Esophagus squamous epithelium (tissue), 5 donors: ENCODE results near the gene AUTS2. TPM values are rescaled to one million over a fixed set of nuclear protein-coding genes. Genes with fewer than 3 reads are reported as not detected.

Source experiments
- DNase-seq: peaks from one replicate; lab custom pipeline; 2025; lab: John Stamatoyannopoulos, UW
- H3K27ac ChIP-seq, 4 donors: fragments of 200-600 bp; sonication (generic); one replicate each; pipeline ENCODE4 v1.5.1; 2016 to 2019; ENCODE audit warnings: mild to moderate bottlenecking in 1 of 4
- H3K27me3 ChIP-seq, 4 donors: fragments of 200-600 bp; sonication (generic); 1 replicate in 3 of 4; 2 replicates in 1 of 4; pipeline versions ENCODE4 v1.5.1 to v1.6.0; 2017 to 2021; ENCODE audit warnings: antibody characterized with exemption in 1 of 4
- H3K36me3 ChIP-seq, 3 donors: fragments of 200-600 bp; sonication (generic); one replicate each; pipeline ENCODE4 v1.5.1; 2016 to 2019
- H3K4me1 ChIP-seq, 3 donors: fragments of 200-600 bp; sonication (generic); one replicate each; pipeline ENCODE4 v1.5.1; 2017 to 2019
- H3K4me3 ChIP-seq, 4 donors: fragments of 200-600 bp; sonication (generic); 1 replicate in 3 of 4; 2 replicates in 1 of 4; pipeline ENCODE4 v1.5.1; 2016 to 2019; ENCODE audit warnings: mild to moderate bottlenecking in 2 of 4, moderate library complexity in 1 of 4
- H3K9me3 ChIP-seq, 3 donors: fragments of 200-600 bp; sonication (generic); one replicate each; pipeline ENCODE4 v1.5.1; 2016 to 2019
- POLR2A ChIP-seq, 4 donors: fragments of 450-650 bp; IDR thresholded peaks; one replicate each; pipeline ENCODE4 v1.6.1; 2017; ENCODE audit warnings: antibody characterized with exemption in 4 of 4, mild to moderate bottlenecking in 4 of 4, moderate library complexity in 3 of 4
- WGBS, 2 donors: methylation state at CpG; one replicate each; pipeline ENCODE4 v1.1.5; 2018; 5-methylcytosine and 5-hydroxymethylcytosine counted together
- intact Hi-C: fragments of 100-400 bp; cut with DNase I; formaldehyde crosslinking; loops from one replicate; pipeline ENCODE4 v1.15.0; 2022
- total RNA-seq, 4 donors: library from RNA; depleted of rRNA; stranded (reverse); fragments of >200 nt; gene quantifications; one replicate each; pipeline ENCODE4 v1.1.0, GENCODE V29; 2016
- TF ChIP-seq, protein P1 (sequence below), 6 experiments: fragments of 450-650 bp in 4 of 6; fragments of 200-600 bp in 2 of 6; sonication (generic) in 2 of 6; IDR thresholded peaks; one replicate each; pipeline ENCODE4 v1.5.1; 2016 to 2019; ENCODE audit warnings: antibody characterized with exemption in 6 of 6, mild to moderate bottlenecking in 4 of 6, moderate library complexity in 4 of 6
- donor health status: DM: yes; HTN: yes; CAD: no.

AUTS2 gene
- total RNA-seq, 4 donors from 2014 or later, result 9.5 to 36.2 (median 23.0) TPM

DNA sequence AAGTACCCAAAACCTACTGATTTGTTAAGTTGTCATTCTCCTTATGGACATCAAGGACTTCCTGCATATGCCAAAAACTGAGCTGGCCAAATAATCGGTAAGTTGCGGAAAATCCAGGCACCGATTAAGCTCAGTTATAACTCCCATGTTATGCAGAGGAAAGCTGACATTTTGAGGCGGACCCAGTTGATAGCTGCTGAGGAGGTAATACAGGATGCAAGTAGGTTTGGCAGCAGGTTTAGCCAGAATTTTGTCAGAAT is 808.6 kb downstream of the AUTS2 start:
- intact Hi-C loops, result no loop called here
- Histone ChIP-seq H3K36me3 (no peaks in the 10 kb centered on the region), H3K27me3 (no peaks in the 10 kb centered on the region), H3K4me3 (no peak overlapping the region), H3K27ac (no peak overlapping the region), H3K9me3 (no peaks in the 10 kb centered on the region), H3K4me1 (no peaks in the 10 kb centered on the region)
- TF ChIP-seq, protein P1, sequence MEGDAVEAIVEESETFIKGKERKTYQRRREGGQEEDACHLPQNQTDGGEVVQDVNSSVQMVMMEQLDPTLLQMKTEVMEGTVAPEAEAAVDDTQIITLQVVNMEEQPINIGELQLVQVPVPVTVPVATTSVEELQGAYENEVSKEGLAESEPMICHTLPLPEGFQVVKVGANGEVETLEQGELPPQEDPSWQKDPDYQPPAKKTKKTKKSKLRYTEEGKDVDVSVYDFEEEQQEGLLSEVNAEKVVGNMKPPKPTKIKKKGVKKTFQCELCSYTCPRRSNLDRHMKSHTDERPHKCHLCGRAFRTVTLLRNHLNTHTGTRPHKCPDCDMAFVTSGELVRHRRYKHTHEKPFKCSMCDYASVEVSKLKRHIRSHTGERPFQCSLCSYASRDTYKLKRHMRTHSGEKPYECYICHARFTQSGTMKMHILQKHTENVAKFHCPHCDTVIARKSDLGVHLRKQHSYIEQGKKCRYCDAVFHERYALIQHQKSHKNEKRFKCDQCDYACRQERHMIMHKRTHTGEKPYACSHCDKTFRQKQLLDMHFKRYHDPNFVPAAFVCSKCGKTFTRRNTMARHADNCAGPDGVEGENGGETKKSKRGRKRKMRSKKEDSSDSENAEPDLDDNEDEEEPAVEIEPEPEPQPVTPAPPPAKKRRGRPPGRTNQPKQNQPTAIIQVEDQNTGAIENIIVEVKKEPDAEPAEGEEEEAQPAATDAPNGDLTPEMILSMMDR (IDR thresholded peaks at IDR 0.05), result no peak
- TF ChIP-seq POLR2A (IDR thresholded peaks at IDR 0.05), result no peak
- no peak for DNase-seq
- 93 to 96% methylated on average over 4 of the region's 4 CpGs for WGBS, 2 donors

DNA sequence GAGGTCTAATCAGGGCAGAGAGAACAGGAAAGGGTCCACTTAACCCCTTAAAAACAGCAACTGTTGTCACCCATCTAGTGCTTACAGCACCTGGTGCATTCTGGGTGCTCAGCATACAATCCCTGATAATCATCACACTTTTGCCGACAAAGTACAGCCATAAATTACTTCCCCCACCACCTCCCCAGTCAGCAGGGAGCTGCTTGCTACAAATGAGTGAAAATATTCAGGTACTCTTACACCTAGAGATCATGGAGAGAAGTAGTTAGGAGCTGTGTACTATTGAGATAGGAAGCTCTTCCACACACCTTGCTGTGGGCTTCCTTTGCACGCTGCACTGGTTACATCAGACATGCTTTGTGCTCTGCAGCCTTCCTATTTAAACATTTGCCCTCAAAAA is 810.2 kb downstream of the AUTS2 start:
- no peak overlapping the region for H3K27ac ChIP-seq
- intact Hi-C loops, result no loop called here
- H3K36me3 ChIP-seq, result no peaks in the 10 kb centered on the region
- no peak overlapping the region for H3K4me3 ChIP-seq
- DNase-seq, result no peak
- WGBS, 2 donors, result 69 to 71% methylated on average over 2 of the region's 2 CpGs
- H3K4me1 ChIP-seq, result no peaks in the 10 kb centered on the region
- H3K9me3 ChIP-seq, result no peaks in the 10 kb centered on the region
- no peaks in the 10 kb centered on the region for H3K27me3 ChIP-seq
- TF ChIP-seq POLR2A (IDR thresholded peaks at IDR 0.05), result no peak
- TF ChIP-seq, protein P1 (IDR thresholded peaks at IDR 0.05), result no peak

DNA sequence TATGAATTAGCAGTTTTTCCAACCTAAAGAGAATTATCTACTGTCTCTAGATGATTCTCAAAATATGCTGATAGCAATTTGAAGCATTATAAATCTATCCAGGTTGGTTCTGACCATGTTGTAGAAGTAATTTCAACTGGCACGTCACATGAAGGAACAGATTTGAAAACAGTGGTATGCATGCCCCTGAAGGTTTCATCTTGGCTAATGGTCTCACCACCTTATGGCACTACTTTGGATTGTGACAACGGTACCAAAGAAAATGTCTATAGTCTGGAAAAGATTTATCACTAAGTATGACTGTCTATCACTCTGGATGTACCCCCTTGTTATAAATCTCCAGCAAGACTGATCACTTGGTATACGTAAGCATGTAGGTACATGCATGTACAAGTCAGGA is 810.6 kb downstream of the AUTS2 start:
- no peak for DNase-seq
- H3K27me3 ChIP-seq, result no peaks in the 10 kb centered on the region
- H3K4me1 ChIP-seq, result no peaks in the 10 kb centered on the region
- no peak for TF ChIP-seq POLR2A (IDR thresholded peaks at IDR 0.05)
- TF ChIP-seq, protein P1 (IDR thresholded peaks at IDR 0.05), result no peak
- H3K27ac ChIP-seq, result no peak overlapping the region
- H3K4me3 ChIP-seq, result no peak overlapping the region
- WGBS, 2 donors, result 85 to 96% methylated on average over 3 of the region's 3 CpGs
- no peaks in the 10 kb centered on the region for H3K9me3 ChIP-seq
- intact Hi-C loops, result no loop called here
- no peaks in the 10 kb centered on the region for H3K36me3 ChIP-seq

DNA sequence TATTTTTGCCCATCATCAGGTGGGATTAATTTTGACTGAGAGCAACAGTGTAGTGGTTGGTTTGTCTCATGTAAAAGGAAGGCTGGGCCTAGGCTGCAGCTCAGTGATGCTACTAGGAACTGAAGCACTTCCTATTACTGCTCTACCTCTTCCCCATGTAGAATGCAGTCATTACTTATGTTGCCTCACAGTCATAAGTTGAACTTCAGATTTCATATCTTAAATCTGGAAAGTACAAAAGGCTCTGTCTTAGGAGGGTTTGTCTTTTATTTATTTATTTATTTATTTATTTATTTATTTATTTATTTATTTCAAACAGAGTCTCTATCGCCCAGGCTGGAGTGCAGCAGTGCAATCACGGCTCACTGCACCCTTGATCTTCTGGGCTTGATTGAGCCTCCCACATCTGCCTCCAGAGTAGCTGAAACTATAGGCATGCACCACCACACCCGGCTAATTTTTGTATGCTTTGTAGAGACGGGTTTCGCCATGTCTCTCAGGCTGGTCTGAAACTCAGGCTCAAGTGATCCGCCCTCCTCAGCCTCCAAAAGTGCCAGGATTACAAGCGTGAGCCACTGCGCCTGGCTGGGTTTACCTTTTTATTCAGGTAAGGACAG is 812.0 kb downstream of the AUTS2 start:
- Histone ChIP-seq H3K4me3 (no peak overlapping the region), H3K27me3 (no peaks in the 10 kb centered on the region), H3K9me3 (no peaks in the 10 kb centered on the region), H3K4me1 (no peaks in the 10 kb centered on the region), H3K27ac (no peak overlapping the region), H3K36me3 (no peaks in the 10 kb centered on the region)
- 77 to 86% methylated on average over 8 of the region's 8 CpGs for WGBS, 2 donors
- DNase-seq, result no peak
- intact Hi-C loops, result no loop called here
- no peak for TF ChIP-seq POLR2A (IDR thresholded peaks at IDR 0.05)
- TF ChIP-seq, protein P1 (IDR thresholded peaks at IDR 0.05), result no peak

DNA sequence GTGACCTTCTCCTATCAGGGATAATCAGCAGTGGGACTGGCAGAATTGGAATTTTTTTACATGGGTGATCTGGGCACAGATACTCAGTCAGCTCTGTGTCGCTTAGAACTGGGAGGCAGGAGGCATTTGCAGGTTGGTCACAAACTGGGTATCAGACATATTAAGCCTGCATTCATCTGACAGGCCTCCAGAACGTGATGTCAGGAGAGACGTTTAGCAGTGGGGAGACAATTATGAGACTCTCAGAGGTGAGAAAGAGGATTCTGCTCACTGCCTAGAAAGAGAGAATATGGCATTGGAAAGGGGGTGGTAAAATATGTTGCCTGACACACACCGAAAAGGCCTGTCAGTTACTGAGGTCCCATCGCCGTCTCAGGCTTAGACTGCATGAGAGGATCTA is 816.1 kb downstream of the AUTS2 start:
- TF ChIP-seq POLR2A (IDR thresholded peaks at IDR 0.05), result no peak
- TF ChIP-seq, protein P1 (IDR thresholded peaks at IDR 0.05), result no peak
- H3K4me3 ChIP-seq, result no peak overlapping the region
- H3K36me3 ChIP-seq, result no peaks in the 10 kb centered on the region
- no peak for DNase-seq
- no peaks in the 10 kb centered on the region for H3K4me1 ChIP-seq
- H3K9me3 ChIP-seq, result no peaks in the 10 kb centered on the region
- 85 to 94% methylated on average over 5 to 6 of the region's 6 CpGs for WGBS, 2 donors
- H3K27ac ChIP-seq, result no peak overlapping the region
- intact Hi-C loops, result no loop called here
- no peaks in the 10 kb centered on the region for H3K27me3 ChIP-seq
